Stimulated activated CD8-positive, alpha-beta memory T cell treated with anti-CD3 and anti-CD28 coated beads, Interleukin-12 subunit alpha, Interleukin-12 subunit beta, amount 100 ng/mL, for 1 hour (primary cell): Measurements from ENCODE around the gene MRAS.
"Not testable (repeated sequence)": the region's sequence is repeated elsewhere in the genome, so short reads cannot be mapped to it uniquely, and the experiment has no call there.

ENCODE experiments used
- DNase-seq: peaks from one replicate; pipeline ENCODE4 v3.0.0-alpha.2; 2020; ENCODE audit warnings: low read depth

Gene MRAS

GRCh38 chr3:138445236-138445635 lies 96.9 kb downstream of the MRAS start:
- DNase-seq = no peak

- DNase-seq = no peak
These were observed 97.3 kb downstream of the MRAS start for GRCh38 chr3:138445654-138446053.

GRCh38 chr3:138448631-138449030 lies 100.3 kb downstream of the MRAS start:
- no peak for DNase-seq

- DNase-seq = no peak
These were observed 101.1 kb downstream of the MRAS start for GRCh38 chr3:138449490-138449889.

- no peak for DNase-seq
These were observed 101.8 kb downstream of the MRAS start for GRCh38 chr3:138450181-138450580.

- no peak for DNase-seq
These were observed 102.5 kb downstream of the MRAS start for GRCh38 chr3:138450704-138451424.

GRCh38 chr3:138451595-138452162 lies 103.3 kb downstream of the MRAS start:
- DNase-seq = no peak

GRCh38 chr3:138452436-138452835 lies 104.1 kb downstream of the MRAS start:
- no peak for DNase-seq

- not testable (repeated sequence) for DNase-seq
These were observed 105.6 kb downstream of the MRAS start for GRCh38 chr3:138453940-138454339.
